HG03378 (cell line): Measurements from ENCODE around the gene EMILIN3.

Experiments
- ATAC-seq: cut with Tn5 transposase; IDR thresholded peaks from one replicate; pipeline ENCODE4 v1.9.1; 2021; ENCODE audit warnings: mild to moderate bottlenecking, moderate library complexity; ENCODE audit not compliant: unreplicated experiment

EMILIN3 gene

GRCh38 chr20:41392295-41392694 lies 25.7 kb upstream of the EMILIN3 start:
- ATAC-seq: no peak

GRCh38 chr20:41391587-41392001 lies 25.0 kb upstream of the EMILIN3 start:
- no peak for ATAC-seq

GRCh38 chr20:41390889-41391288 lies 24.3 kb upstream of the EMILIN3 start:
- ATAC-seq: no peak

GRCh38 chr20:41387444-41387851 lies 20.8 kb upstream of the EMILIN3 start:
- ATAC-seq: no peak

- ATAC-seq: no peak
These were observed 20.1 kb upstream of the EMILIN3 start for GRCh38 chr20:41386502-41387427.

GRCh38 chr20:41382791-41383305 lies 16.2 kb upstream of the EMILIN3 start:
- no peak for ATAC-seq

- no peak for ATAC-seq
These were observed 14.1 kb upstream of the EMILIN3 start for GRCh38 chr20:41380551-41381193.

- no peak for ATAC-seq
These were observed 12.9 kb upstream of the EMILIN3 start for GRCh38 chr20:41379551-41379950.

GRCh38 chr20:41377275-41377674 lies 10.7 kb upstream of the EMILIN3 start:
- no peak for ATAC-seq

- no peak for ATAC-seq
These were observed 9.7 kb upstream of the EMILIN3 start for GRCh38 chr20:41376349-41376748.

- ATAC-seq: no peak
These were observed 9.2 kb upstream of the EMILIN3 start for GRCh38 chr20:41375846-41376245.

GRCh38 chr20:41373931-41374920 lies 7.6 kb upstream of the EMILIN3 start:
- no peak for ATAC-seq

GRCh38 chr20:41373251-41373783 lies 6.7 kb upstream of the EMILIN3 start:
- no peak for ATAC-seq

- ATAC-seq: no peak
These were observed 4.8 kb upstream of the EMILIN3 start for GRCh38 chr20:41371371-41371770.

- no peak for ATAC-seq
These were observed 3.6 kb upstream of the EMILIN3 start for GRCh38 chr20:41370176-41370575.

- ATAC-seq: no peak
These were observed 3.1 kb upstream of the EMILIN3 start for GRCh38 chr20:41369673-41370072.

GRCh38 chr20:41367956-41368355 lies 1.3 kb upstream of the EMILIN3 start:
- no peak for ATAC-seq

- no peak for ATAC-seq
These were observed 726 bp upstream of the EMILIN3 start for GRCh38 chr20:41367393-41367695.

GRCh38 chr20:41365777-41366545 lies 657 bp downstream of the EMILIN3 start:
- no peak for ATAC-seq
